GM19372 (cell line): ENCODE measurements around the gene BPIFB2.
"Not testable (repeated sequence)": the region's sequence is repeated elsewhere in the genome, so short reads cannot be mapped to it uniquely, and the experiment has no call there.

Experiments used
- ATAC-seq: cut with Tn5 transposase; IDR thresholded peaks from one replicate; pipeline ENCODE4 v1.9.1; 2021; ENCODE audit warnings: mild to moderate bottlenecking, low read depth, moderate library complexity; ENCODE audit not compliant: unreplicated experiment

BPIFB2 gene

DNA sequence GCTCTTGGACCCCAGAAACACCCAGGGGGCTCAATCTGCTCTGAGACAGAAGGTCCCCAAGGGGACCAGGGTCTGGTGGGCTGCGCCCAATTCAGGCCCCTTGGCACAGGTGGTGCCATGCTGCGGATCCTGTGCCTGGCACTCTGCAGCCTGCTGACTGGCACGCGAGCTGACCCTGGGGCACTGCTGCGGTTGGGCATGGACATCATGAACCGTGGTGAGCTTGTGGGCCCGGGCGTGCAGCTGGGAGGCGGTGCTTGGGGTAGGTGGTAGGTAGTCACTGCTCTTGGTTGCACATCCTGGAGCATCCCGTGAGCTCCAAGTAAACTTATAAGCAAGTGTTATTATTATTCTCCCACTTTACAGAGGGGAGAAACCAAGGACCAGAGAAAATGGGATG lies 24.0 kb downstream of the BPIFB2 start, which contains the start of gene BPIFB6:
Gene BPIFB6, plus strand, starts transcription at position 118 of the 400 bp plus-strand sequence. Its CDS starts 0 bp downstream, at position 118.
- no peak for ATAC-seq

DNA sequence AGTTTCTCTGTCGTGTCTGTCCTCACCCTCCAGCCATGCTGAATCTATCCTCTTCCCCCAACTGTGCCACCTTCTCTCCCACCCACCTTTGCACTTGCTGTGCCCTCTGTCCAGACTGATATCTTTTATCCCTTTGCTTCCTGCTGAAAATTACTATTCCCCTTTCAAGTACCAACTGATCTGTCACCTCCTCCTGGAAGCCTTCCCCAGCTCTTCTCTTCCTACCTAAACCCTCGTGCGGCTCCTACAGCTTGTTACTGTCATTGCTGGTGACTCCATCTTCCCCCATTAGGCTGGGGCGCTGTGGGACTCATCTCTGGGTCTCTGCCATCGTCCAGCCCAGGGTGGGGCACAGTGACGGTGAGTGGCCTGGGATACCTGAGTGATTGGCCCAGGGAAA lies 25.1 kb downstream of the BPIFB2 start:
- ATAC-seq = no peak

DNA sequence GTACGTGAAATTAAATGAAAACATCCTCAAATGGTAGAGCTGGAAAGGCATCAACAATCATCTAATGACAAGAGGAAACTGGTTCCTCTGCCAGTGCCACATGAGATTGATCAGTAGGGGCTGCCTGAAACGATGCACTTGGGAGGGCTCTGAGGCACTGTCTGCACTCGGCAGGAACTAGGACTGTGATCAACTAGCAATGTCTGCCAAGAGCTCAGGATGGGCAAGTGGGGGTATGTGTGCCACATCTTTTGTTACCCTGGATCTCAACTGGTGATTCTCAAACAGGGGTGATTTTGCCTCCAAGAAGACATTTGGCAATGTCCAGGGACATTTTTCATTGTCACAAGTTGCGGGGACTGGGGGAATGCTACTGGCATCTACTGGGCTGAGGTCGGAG lies 25.9 kb downstream of the BPIFB2 start:
- no peak for ATAC-seq

DNA sequence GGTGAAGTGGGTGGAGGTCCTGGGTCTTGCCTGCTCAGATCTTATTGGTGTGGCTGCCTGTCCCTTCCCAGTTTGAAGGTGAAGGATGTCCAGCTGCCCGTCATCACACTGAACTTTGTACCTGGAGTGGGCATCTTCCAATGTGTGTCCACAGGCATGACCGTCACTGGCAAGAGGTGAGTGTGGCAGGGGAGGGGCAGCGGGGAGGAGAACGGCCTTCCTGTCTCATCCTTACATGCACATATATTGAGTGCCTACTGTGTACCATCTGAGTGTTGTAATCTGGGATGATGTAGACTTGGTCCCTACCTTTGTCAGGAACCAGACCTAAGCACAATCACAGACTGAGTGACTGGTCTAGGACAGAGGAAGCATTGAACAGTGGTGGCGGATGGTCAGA lies 26.6 kb downstream of the BPIFB2 start:
- ATAC-seq = no peak

DNA sequence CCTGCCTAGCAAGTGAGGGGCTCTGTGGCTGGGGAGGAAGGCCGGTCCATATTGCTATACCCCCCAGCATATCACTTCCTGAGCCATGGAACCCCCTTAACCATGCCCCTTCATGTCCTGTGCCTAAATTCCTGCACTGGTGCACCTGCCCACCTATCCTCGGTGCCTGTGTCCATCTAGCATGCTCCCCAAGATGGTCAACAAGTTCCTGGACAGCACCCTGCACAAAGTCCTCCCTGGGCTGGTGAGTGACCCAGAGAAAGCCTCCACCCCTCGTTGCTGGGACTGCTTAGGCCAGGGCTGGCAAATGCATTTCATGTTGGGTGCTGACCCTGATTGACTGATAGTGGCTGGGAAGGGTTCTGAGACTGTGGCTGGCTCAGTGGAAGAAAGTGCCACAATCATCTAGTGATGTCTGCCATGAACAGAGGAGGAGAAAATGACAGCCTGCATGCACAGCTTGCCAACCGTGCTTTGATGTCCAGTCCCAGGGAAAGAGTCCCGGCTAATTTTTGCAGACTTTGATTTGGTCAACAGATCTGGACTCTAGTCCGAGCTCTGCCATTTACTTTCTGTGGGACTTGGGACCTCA lies 27.5 kb downstream of the BPIFB2 start:
- ATAC-seq = no peak

DNA sequence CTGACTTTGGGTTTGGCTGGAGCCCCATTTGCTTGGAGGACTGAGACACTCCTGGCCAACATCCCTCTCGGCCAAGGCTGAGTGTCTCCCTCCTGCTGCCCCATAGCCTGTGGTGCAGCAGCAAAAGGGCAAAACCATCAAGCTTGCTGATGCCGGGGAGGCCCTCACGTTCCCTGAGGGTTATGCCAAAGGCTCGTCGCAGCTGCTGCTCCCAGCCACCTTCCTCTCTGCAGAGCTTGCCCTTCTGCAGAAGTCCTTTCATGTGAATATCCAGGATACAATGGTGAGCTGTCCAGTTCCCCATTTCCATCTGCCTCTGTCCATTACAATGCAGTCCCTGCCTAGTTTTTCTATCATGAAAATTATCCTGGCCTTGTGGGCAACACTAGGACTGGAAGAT lies 30.0 kb downstream of the BPIFB2 start:
- no peak for ATAC-seq

DNA sequence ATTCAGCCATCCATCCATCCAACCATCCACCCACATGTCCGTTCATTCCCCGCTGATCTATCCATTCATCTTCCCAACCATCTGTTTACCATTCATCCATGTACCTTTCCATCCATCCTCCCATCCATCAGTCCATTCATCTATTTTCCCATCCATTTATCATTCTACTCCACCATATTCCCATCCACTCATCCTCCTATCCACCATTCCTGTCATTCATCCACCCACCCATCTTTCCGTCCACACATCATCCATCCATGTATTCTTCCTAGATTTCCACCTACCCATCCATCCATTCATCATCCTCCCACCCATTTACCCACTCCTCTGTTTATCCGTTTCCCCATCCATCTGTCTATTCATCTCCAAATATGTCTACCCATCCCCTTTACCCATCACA lies 30.7 kb downstream of the BPIFB2 start:
- ATAC-seq = no peak

DNA sequence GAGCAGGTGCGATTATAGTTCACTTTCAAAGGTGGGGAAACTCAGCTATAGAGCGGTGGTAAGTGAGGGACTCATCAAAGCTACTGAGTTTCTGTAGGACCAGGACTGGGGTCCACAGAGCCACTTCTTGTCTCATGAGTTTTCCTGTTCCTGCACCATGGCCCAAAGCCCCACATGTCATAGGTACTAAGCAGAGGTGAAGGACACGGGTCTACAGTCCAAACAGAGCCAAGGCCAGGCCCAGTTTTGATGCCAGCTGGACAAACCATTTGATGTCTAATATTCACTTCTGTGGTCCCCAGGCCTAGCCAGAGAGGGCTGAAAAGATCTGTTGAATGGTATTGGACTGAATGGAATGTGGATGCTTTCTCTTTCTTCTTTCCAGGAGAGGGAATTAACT lies 34.9 kb downstream of the BPIFB2 start:
- ATAC-seq = no peak

DNA sequence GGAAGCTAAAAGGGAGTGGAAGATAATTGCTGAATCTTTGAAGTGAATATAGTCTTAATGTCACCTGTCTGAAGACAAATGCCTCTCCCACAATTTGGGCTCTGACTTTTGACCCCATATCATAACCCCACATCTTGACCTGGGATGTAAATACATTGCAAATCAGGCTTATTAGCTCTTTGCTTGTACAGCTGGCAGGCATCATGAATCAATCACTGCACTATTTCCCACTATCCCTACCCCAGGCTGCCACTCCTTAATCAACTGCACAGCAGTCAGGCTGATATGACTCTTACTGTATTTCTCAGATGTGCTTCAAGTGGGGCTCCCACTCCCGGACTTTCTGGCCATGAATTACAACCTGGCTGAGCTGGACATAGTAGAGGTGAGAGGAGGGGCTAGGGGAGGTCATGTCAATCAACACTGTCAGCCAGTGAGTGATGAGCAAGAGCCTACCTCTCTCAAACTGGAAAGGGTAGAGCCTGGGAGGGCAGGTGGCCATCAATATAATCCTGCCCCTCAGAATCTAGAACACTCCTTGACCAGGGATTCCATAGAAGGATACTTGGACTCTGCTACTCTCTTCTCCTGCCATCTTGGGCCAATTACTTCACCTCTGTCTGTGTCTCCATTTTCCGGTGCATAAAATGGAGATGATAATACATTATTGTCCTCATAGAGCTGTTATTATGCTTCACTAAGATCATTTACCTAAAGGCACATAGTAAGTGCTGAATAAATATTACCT lies 35.7 kb downstream of the BPIFB2 start:
- ATAC-seq = no peak

DNA sequence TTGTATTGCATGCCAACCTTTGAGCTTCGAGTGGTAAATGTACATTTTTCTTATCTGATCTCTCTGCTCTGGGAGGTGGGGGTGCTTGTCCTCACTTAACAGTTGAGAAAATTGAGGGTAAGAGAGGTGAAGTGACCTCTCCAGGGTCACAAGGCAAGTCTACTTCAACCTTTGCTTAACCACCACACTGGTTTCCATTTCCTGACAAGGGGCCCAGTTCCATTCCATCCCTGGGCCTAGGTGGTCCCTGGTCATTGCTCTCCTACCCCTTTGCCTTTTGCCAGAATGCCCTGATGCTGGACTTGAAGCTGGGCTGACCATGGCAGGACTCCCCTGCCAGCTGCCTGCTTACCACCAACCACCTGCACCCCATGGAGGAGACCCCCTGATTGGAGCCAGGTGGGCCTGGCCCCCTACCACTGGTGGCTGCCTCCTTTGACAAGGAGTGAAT lies 36.3 kb downstream of the BPIFB2 start:
- ATAC-seq = no peak

DNA sequence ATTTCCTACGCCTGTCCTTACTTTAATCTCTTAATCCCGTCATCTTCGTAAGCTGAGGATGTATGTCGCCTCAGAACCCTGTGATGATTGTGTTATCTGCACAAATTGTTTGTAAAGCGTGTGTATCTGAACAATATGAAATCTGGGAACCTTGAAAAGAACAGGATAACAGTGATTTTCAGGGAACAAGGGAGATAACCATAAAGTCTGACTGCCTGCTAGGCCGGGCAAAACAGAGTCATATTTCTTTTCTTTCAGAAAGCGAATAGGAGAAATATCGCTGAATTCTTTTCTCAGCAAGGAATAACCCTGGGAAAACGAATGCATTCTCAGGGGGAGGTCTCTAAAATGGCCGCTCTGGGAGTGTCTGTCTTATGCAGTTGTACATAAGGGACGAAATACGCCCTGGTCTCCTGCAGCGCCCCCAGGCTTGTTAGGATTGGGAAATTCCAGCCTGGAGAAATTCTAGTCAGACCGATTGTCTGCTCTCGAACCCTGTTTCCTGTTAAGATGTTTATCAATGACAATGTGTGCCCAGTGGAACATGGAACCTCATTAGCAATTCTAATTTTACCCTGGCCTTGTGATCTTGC lies 37.7 kb downstream of the BPIFB2 start:
- not testable (repeated sequence) for ATAC-seq

DNA sequence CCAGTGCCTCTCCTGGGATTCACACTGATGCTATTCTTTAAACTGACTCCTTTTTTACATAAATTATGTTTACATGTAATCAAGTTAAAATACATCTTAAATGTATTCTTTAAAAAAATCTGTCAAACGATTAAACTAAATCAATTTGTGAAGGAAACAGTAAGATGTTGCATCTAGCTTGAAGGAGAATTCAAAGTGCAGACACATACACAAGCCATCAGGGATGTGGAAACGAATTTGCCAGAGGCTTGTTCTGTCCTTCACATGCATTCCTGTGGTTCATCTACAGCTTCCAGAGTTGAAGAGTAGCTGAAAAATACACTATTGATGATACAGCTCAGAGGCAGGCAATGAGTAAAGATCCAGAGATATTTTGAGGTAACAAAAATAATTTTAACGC lies 38.9 kb downstream of the BPIFB2 start:
- ATAC-seq = no peak

DNA sequence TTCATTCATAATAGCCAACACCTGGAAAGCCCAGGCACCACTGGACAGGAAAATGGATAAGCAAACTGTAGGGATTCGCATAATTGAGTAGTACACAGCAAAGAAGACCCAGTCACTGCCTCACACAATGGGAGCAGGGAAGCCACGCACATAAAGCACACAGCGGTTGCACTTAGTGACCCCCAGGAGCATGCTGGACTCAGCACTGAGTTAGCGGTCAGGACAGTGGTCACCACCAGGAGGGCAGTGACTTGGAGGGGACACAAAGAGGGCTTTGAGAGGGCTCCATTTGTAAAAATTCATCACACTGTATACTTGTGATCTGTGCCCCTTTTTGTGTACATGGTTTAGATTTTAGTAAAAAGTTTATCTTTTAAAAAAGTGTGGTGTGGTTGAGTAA lies 43.8 kb downstream of the BPIFB2 start:
- no peak for ATAC-seq

DNA sequence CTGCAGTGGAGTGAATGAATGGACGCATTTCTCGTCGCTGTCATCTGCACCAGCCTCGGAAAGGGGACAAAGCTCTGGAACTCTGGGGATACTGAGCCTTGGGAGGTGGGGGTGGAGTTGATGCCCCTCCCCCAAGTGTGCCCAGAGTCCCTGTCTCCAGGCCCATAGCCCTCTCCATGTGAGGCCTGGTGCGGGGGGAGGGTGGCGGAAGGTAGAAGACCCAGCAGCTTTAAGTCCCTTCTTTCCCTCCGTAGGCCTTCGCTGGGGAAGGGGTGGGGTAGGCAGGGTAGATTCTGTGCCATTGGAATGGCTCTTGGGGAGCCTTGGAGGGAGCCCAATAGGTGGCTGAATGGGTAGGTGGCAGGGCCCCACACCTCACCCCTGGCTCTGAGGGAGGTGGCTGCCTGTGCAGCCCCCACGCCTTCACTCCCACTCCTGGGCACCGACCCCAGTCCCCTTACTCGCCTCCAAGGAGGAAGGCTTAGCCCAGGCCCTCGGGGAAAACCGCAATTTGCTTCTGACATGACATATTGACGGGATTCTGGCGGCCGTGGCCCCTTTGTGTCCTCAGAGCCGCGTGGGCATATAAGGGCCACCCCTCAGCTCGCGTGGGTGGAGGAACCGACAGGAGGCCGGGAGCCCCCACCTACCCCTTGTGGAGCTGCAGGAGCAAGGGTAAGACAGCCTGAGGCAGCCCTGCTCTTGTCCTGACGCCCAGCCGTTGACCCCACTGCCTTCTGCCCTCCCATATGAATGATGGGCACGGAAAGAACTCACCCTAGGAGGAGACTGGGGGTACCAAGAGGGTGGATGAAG lies 46.0 kb downstream of the BPIFB2 start, which contains the start of gene BPIFB3:
Gene BPIFB3, plus strand, starts transcription at position 613 of the 816 bp plus-strand sequence. CDS start 1,533 bp downstream, outside the sequence.
- ATAC-seq = no peak

DNA sequence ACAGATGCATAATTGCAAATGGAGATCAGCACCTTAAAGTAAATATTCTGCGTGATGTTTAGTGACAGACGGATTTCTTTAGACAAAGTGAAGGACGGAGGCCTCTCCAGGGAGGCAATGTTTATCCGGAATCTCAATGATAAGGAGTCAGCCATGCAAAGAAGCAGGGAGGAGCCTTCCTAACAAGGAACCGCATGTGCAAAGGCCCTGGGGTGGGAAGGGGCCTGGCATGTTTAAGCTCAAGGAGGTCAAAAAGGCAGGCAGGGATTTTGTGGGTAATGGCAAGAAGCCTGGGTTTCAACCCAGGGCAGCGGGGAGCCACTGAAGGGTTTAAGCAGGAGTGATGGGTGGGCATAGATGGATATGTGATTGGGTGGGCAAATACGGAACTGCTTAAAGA lies 46.9 kb downstream of the BPIFB2 start:
- no peak for ATAC-seq

DNA sequence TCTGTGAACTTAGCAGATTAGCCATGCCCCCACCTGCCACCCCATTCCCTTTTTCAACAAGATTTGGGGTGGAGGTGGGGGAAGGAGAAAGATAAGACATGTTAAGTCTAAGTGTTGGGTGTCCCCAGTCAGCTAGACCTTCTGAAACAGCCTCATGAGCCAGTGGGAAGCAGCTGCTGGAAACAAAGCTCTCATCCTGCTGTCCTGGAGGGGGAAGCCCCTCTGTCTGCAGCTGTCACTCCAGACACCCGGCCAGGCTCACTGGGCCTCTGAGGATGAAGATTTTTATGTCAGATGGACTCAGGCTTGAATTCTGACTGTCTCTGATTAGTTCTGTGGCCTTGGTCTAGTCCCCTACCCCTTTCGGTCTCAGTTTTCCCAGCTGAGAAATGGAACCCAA lies 47.3 kb downstream of the BPIFB2 start:
- no peak for ATAC-seq

DNA sequence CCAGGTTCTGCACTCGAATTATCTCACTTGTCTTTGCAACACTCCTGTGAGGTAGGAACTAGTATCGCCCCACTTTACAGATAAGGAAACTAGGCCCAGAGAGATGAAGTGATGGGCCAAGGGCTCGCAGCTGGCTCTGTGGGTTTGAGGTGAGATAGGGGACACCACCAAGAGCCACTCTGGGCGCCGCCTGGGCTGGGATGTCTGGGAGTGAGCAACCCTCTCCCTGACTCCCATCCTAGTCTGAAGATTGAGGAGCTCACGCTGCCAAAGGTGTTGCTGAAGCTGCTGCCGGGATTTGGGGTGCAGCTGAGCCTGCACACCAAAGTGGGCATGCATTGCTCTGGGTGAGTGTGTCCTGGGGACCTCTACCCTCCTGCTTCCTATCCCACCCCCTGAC lies 51.6 kb downstream of the BPIFB2 start:
- no peak for ATAC-seq

DNA sequence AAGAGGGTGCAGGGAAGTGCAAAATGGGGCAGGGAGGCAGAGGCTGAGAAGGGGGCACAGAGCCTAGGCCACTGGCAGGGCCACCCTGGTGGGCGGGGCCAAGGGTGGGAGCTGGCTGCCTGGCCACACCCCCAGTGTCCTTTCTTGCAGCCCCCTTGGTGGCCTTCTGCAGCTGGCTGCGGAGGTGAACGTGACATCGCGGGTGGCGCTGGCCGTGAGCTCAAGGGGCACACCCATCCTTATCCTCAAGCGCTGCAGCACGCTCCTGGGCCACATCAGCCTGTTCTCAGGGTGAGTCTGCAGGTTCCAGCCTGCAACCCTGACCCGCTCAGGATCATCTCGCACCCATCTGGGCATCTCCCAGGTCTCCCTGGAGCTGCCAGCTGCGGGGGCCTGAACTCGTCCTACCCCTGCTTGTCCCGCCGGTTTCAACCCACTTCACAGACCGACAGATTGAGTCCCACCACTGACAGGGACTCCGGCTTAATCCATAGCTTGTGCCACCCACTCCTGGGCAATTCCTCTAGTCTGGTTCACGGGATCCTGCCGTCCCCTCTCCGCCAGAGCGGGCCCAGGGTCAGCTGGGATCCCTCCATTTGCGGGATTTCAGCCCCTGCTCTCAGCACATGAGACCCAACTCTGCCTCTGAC lies 52.4 kb downstream of the BPIFB2 start:
- no peak for ATAC-seq

DNA sequence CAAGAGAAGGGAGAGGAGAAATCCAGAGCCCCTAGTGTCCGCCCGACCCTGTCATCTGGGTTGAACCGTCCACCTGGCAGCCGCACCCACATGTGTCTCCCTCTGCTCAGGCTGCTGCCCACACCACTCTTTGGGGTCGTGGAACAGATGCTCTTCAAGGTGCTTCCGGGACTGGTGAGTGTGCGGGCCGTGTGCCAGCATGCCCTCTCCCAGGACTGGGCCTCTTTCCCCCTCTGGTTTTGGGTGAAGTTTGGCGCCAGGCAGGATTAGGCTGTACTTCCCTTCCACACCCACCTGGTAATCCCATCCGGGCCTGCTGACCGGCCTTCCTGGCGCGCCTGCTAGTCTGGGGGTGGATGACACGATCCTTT lies 54.1 kb downstream of the BPIFB2 start:
- ATAC-seq = no peak

DNA sequence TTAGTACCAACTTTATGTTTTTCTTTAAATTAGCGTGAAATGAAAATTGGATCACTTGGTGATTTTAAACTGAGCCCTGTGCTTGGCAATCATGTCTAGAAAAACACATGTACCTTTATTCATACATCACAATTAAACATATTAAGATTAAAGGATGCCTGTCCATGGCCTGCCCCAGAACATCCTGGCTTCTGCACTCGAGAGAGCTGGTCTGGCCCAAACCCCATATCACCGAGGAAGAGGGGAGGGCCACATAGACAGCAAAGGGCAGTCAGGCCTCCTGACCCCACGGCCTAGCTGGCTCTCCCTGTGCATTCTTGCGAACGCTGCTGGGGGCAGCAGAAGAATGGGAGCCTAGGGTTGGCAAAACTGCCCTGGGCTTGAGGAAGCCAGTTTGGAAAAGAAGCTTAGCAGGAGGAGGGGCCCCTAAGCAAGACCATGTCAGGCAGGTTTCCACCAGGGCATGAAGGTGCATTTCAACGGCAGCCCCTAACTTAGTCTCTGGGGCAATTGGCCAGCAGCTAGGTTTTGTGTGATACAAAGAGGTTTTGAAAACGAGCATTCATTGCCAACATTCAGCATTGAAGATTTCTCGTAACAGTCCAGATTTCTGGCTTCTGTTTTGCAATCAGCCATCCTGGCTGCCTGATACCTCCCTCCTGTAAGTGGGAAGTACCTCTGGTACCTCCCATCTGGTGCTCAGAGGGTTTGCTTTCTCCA lies 54.8 kb downstream of the BPIFB2 start:
- ATAC-seq = no peak
